GM12892 (cell line): ENCODE measurements around the gene UMPS.

ENCODE experiments used
- POLR2A ChIP-seq: IDR thresholded peaks from 2 replicates; pipeline ENCODE4 v1.6.1; 2011; ENCODE audit warnings: low read depth, low read length, control low read depth
- POLR2AphosphoS5 ChIP-seq: IDR thresholded peaks from 2 replicates; pipeline ENCODE4 v1.6.1; 2011; ENCODE audit warnings: low read depth, low read length, control low read depth

DNA sequence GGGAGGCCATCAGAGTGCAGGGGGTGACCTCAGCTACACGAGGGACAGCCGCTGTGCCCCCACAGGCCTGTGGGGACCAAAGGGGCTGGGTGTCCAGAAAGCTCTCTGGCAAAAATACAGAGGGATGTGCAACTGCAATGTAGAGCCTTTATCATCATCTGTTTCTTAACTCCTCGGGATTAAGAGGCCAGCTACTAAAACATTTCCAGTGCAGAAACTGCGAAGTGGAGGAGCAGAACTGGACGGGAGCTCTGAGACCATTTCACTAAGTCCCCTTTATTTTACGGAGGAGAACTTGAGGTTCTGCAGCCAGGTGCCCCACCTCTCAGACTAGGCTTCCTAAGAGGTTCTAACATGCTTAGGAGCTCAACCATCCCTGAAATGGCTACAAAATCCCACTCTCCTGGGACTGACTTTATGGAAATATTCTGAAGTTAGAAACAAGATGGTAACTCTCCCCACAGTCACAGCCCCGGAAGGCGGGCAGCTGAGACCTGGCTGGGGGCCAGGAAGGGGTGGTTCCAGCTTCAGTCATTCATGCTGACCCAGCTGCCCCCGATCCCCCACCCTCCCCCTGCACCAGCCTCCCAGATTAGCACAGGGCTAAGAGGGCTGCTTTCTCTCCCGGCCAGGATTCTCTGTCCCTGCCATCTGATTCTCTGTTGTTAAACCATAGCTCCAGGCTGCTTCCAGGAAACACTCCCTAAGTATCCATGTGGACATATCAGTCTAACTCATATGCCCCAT, 40.3 kb downstream of the UMPS start:
- no peak for TF ChIP-seq POLR2AphosphoS5
- no peak for TF ChIP-seq POLR2A
